H1 (cell line): ENCODE results near the gene LHFPL2. TPM values are rescaled to one million over a fixed set of nuclear protein-coding genes. Genes with fewer than 3 reads are reported as not detected.

Experiments used
- JUND ChIP-seq: IDR thresholded peaks from 2 replicates; pipeline ENCODE4 v1.6.1; 2011; ENCODE audit warnings: mild to moderate bottlenecking, improper control_type of control experiment, low read length
- TAF1 ChIP-seq: IDR thresholded peaks from 2 replicates; pipeline ENCODE4 v1.6.1; 2011; ENCODE audit warnings: mild to moderate bottlenecking, low read depth, low read length
- polyA plus RNA-seq, 7 experiments: library from polyadenylated mRNA; depleted of rRNA in 3 of 7; stranded (reverse) in 5 of 7; unstranded in 2 of 7; fragments of >200 nt in 5 of 7; fragments of 200-250 nt in 2 of 7; gene quantifications; 1 replicate in 5 of 7; 2 replicates in 1 of 7; 4 replicates in 1 of 7; pipeline versions ENCODE4 v1.2.1 to v1.2.3, GENCODE V29; 2011 to 2013; ENCODE audit warnings: missing spikeins in 2 of 7, mixed read lengths in 2 of 7
- total RNA-seq: library from RNA; stranded (reverse); fragmentation: NEBNext Ultra II Directional; extraction: Animal tissue kit (Norgen Biotek cat#: 25700); gene quantifications from 2 replicates; pipeline ENCODE4 v1.2.1, GENCODE V29; 2021
- TF ChIP-seq, protein P1 (sequence below): IDR thresholded peaks from 2 replicates; pipeline ENCODE4 v1.6.1; 2012; ENCODE audit warnings: inconsistent platforms

Gene LHFPL2
- total and polyA plus RNA-seq, 2 of the 8 experiments (the other 6 are each of a cell fraction or from before 2014, with no cell fraction given), result 9.6 to 43.0 TPM

- TF ChIP-seq JUND (no peak), TAF1 (no peak)
- TF ChIP-seq, protein P1, sequence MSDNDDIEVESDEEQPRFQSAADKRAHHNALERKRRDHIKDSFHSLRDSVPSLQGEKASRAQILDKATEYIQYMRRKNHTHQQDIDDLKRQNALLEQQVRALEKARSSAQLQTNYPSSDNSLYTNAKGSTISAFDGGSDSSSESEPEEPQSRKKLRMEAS, result no peak
These were observed 171.8 kb downstream of the LHFPL2 start (continued) for GRCh38 chr5:78476795-78477194.
